ENCODE measurements around the gene CHRNA10.

Gene CHRNA10

GRCh38 chr11:3671334-3672254, at the start of gene CHRNA10:
TSS of gene CHRNA10 (minus strand) at chr11:3671384. CDS start at chr11:3671312, 72 bp downstream.
- DNase-seq (ENCODE audit: low spot score): no peak

- DNase-seq (ENCODE audit: low spot score): no peak
Measured at GRCh38 chr11:3712274-3712673, 41.1 kb upstream of the CHRNA10 start.

DNA sequence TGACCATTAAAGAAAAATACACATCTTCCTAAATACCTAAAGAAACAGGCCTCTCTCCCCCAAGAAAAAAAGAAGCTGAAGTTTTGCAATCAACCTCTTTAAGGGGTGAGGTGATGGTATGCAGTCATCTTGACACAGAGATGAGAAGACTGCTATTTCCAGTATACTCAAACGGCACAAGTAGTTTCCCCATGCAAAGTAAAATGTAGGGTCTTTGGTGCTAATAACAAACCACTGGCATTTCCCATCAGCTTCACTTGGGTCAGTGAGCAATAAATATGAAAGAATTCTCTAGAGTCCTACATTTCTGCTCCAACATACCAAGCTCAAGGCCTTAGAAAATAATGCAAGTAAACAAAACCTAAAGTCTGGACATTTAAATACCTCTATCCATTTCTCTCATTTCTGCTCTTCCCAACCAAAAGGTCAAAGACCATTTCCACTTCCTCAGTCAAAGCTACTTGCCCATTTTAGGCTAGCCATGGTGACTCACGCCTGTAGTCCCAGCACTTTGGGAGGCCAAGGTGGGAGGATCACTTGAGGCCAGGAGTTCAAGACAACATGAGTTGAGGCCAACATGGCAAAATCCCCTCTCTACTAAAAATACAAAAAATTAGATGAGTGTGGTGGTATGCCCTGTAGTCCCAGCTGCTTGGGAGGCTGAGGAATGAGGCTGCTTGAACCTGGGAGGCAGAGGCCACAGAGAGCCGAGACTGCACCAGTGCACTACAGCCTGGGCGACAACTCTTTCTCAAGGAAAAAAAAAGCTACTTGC, 39.5 kb upstream of the CHRNA10 start:
- DNase-seq (ENCODE audit: low spot score): no peak

DNA sequence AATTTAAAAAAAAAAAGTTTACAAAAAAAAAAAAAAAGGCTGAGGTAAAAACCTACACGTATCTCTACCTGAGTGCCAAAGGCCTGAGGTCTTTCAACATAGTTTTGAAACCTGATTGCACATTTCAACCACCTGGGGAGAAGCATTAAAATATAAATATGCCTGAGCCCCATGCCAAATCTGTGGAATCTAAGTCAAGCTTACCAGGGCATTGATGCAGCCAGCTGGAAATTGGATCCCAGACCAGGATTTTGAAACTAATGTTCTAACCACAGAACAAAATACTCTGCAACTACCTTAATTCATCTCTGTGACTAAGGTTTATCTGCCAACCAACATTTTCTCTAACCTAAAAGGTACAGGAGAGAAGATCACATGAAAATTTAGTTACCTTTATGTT, 38.8 kb upstream of the CHRNA10 start:
- DNase-seq (ENCODE audit: low spot score): no peak

DNA sequence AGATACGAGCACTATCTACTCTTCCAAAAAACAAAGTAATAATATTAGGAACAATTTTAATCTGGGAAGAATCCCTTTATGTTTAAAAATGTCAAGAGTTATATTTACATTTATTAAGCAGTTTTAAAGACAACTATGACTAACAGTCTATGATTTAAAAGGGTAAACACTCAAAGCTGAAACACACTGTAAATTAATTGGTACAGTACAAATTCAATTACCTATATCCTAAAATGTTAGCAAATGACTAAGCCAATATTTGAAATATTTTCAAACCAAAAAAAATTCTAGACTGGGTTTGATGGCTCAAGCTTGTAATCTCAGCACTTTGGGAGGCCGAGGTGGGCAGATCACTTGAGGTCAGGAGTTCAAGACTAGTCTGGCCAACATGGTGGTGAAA, 36.0 kb upstream of the CHRNA10 start:
- no peak for DNase-seq (ENCODE audit: low spot score)

- DNase-seq (ENCODE audit: low spot score): no peak
Measured at GRCh38 chr11:3703383-3703782, 32.2 kb upstream of the CHRNA10 start.

GRCh38 chr11:3700910-3701309, 29.7 kb upstream of the CHRNA10 start:
- DNase-seq (ENCODE audit: low spot score): no peak

- DNase-seq (ENCODE audit: low spot score): no peak
Measured at GRCh38 chr11:3700410-3700809, 29.2 kb upstream of the CHRNA10 start.

GRCh38 chr11:3686751-3687150, 15.6 kb upstream of the CHRNA10 start:
- no peak for DNase-seq (ENCODE audit: low spot score)

DNA sequence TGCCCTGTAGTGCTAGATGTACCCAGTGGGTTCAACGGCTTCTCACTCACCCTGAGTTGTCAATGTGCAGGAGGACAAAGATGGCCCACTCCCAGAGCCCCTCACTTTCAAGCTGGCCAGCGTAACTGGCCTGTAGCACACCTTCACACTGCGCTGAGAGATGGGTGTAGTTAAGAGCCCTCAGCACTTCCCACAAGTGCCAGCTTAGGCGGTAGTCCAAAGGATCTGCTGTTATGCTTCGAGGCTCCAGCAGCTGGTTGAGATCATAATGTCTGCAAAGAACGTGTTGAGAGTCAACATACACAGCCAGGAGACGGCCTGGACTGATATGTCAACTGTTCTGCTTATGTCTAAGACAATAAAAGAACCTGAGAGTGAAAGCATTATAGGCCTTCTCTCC, 14.7 kb upstream of the CHRNA10 start:
- DNase-seq (ENCODE audit: low spot score): no peak

GRCh38 chr11:3684819-3685172, 13.6 kb upstream of the CHRNA10 start:
- DNase-seq (ENCODE audit: low spot score): no peak

- DNase-seq (ENCODE audit: low spot score): no peak
Measured at GRCh38 chr11:3684129-3684818, 13.1 kb upstream of the CHRNA10 start.

- DNase-seq (ENCODE audit: low spot score): no peak
Measured at GRCh38 chr11:3683039-3683438, 11.9 kb upstream of the CHRNA10 start.

- DNase-seq (ENCODE audit: low spot score): no peak
Measured at GRCh38 chr11:3679077-3679476, 7.9 kb upstream of the CHRNA10 start.

DNA sequence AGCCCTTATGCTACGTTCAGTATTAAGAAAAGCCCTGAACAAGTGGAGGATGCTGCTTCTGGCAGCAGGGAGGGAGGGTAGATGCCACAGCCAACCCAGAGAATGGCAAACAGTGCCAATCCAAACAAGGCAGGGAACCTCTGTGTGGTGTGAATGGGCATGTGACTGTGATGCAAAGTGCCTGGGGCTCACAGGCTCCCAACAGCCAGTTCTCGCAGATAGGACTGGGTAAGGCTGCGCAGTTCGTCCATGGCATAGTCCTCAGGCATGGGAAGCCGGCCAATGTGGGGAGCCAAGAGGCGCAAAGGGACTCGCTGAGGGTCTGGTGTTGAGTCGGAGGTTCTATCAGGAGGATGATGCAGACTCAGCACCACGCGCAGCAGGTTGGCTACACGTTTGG, 4.8 kb upstream of the CHRNA10 start:
- no peak for DNase-seq (ENCODE audit: low spot score)

- DNase-seq (ENCODE audit: low spot score): no peak
Measured at GRCh38 chr11:3674189-3674588, 3.0 kb upstream of the CHRNA10 start.

- no peak for DNase-seq (ENCODE audit: low spot score)
Measured at GRCh38 chr11:3669742-3670183, 1.4 kb downstream of the CHRNA10 start.

- no peak for DNase-seq (ENCODE audit: low spot score)
Measured at GRCh38 chr11:3669128-3669527, 2.1 kb downstream of the CHRNA10 start.

GRCh38 chr11:3667149-3668035, 3.8 kb downstream of the CHRNA10 start:
- DNase-seq (ENCODE audit: low spot score): no peak

DNA sequence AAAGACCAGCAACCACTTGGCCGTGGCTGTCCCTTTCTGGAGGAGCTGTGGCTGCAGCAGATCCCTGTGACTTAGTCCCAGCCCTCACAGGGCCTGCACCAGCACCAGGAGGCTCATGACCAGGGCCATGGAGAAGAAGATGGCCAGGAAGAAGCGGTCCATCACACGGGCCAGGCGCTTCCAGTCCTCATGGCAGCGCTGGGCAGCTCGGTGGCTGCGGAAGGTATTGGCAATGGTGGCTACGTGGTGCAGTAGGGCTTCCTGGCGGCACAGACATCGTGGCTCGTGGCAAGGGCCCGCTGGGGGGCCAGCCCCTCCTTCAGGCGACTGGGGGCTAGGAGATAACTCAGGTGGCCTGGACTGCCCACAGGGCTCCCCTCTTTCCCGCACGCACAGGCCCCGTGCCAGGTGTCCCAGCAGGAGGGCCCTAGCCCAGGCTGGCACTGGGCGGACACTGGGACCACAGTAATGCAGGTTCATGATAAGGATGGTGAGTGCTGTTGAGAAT, 5.1 kb downstream of the CHRNA10 start:
- DNase-seq (ENCODE audit: low spot score): no peak

DNA sequence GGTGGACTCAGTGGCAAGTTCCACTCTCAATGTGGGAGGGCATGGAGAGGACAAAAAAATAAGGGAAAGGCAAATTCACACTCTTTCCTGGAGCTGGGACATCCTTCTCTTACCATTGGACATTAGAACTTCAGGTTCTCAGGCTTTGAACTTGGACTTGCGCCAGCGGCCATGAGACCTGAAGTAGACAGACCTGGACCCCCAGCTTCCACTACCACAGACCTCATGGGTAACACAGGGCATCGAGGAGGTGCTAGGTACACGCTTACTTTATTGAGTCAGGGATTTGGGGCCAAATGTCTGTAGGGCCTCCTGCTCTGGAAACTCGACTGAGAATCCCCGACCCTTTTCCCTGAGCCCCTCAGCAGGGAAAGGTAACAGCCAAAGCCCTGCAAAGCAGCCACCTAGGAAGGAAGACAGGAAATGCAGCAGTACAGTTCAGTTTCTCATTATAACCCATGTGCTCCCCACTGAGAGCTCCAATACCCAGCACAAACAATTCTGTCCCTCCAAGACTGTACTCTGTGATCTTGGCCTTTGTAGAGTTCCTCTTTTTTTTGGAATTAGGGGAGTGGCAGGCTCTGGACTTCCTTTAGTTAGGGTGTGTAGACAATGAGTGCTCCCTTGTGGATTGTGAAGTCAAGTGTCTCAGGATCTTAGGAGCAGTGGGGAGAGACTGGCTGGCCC, 5.7 kb downstream of the CHRNA10 start:
- DNase-seq (ENCODE audit: low spot score): no peak

All from left forelimb (tissue), 1 donor.